GM18508 (cell line): ENCODE data around the gene ITGA1.
"Not testable (repeated sequence)": the region's sequence is repeated elsewhere in the genome, so short reads cannot be mapped to it uniquely, and the experiment has no call there.

ENCODE experiments used
- ATAC-seq: cut with Tn5 transposase; IDR thresholded peaks from one replicate; pipeline ENCODE4 v1.9.1; 2021; ENCODE audit warnings: moderate number of reproducible peaks; ENCODE audit not compliant: insufficient read depth, unreplicated experiment

ITGA1 gene

DNA sequence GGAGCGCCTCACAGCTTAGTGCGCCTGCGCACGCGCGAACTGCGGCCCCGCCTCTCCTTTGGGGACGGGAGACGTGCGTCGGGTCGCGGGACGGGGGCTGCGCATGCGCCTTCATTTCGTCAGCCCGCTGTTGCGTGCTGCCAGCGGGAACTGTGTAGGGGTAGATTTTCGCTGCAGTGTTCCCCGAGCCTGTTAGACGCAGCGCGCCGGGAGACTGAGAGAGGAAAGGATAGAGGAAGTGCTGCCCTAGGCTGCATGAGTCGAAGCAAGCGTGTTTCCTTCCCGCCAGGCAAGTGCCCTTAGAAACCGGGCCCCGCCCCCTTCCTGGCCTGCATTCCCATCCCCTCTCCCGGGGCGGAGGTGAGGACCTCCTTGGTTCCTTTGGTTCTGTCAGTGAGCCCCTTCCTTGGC is 12.3 kb downstream of the ITGA1 start:
- peak; percentile 60 for ATAC-seq

- ATAC-seq, result peak; percentile 26
Measured at GRCh38 chr5:52800394-52801213, 12.9 kb downstream of the ITGA1 start.

DNA sequence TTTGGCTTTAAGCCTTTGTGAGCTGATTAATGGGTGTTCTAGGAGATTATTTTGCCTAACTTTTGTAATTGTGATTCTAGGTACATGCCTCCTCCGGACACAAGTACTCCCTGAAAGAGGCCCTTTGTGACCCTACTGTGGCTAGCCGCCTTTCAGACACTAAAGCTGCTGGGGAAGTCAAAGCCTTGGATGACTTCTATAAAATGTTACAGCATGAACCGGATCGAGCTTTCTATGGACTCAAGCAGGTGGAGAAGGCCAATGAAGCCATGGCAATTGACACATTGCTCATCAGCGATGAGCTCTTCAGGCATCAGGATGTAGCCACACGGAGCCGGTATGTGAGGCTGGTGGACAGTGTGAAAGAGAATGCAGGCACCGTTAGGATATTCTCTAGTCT is 13.6 kb downstream of the ITGA1 start:
- ATAC-seq, result no peak

DNA sequence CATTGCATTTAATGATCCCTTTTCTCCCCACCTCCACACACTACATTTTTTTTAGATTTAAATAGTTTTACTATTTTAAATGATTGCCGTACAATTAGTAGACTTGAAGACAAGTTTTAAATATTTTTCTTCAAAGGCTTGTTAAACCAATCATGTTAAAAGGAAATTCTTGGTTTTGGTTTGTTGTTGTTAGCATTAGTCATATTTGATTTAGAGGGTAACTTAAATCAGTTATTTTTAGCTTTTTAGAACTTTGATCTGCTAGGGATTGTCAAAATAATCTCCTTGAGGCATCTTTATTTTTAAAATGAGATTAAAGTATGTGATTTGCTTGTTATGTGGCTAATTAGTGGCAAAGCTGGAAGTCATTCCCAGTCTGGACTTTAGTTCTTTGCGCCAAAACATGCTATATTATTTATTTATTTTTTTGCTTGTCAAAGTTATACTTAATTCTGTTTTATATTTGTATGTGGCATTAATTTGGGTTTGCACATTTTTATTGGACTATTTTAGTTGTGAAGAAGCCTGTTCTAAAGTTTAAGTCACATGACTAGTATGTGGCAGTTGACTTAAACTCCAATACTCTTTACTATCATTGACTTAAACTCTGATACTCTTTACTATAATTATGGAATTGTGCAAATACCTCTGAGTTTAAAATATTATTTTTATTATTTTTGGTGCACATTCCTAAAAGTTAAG is 14.7 kb downstream of the ITGA1 start:
- ATAC-seq, result no peak

DNA sequence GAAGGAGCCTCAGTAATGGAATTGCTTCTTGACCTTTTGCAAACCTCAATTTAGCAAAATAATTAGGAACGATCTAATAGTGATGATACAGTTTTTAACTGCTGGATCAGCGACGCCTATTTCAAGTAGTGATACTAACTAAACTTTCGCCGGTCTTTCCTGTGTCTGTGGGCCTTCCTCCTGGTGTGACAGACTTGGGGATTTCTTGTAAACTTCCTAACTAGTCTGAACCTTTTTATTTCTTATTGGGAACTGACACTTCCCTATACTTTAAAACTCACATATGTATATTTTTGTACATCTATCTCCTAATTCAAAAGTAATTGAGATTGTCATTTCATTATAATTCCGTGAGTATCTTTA is 15.2 kb downstream of the ITGA1 start:
- no peak for ATAC-seq

DNA sequence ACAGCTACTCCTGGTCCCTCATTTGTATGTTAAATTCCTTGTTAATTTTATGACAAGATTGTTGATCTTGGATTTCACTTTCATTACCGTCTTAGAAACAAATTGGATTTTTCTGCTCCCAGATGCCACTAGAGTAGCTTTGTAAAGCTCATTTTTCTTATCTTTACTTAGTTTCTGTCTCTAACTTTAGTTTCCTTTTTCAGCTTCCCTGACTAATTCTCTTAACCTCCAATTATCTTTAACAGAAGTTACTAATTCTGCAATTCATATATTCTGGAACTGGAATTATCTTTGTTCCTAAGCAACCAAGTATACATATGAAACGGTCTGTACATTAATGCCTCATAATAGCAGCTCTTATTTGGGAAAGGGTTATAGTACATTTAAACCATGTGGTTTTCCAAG is 16.7 kb downstream of the ITGA1 start:
- no peak for ATAC-seq

DNA sequence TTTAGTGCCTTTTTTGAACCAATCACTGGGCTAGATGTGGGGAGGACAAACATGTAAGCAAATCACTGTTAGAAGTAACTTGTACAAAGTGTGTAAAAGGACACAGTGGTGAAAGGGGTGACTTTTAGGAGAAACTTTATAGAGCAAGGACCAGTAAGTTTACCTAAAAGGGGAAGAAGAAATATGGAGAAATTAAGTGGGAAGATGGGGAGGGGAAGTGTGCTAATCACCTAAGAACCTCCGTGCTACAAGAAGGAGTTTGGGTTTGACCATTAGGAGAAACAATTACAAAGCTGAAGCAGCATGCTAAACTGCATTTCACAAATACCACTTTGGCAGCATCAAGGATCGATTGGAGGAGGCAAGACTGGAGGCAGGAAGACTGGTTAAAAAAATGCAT is 17.3 kb downstream of the ITGA1 start:
- no peak for ATAC-seq

DNA sequence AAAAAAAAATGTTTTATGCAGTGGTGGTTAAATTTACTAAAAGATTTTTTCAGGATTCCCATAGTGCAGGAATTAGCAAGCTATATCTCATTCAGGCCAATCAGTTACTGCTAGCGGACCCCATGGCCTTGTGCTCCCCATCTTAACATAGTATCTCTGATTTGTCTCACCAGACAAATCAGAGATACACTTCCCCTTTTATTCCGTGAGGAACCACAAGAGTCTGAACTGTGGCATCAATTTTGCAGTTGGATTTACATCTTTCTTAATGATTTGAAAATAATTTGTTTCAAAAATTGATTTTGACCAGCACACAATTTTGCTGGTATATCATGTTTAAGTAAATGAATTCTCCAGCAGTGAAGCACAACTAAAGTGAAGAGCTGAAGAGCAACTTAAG is 17.9 kb downstream of the ITGA1 start:
- ATAC-seq, result no peak

GRCh38 chr5:52807037-52807436 is 19.3 kb downstream of the ITGA1 start:
- ATAC-seq, result no peak

DNA sequence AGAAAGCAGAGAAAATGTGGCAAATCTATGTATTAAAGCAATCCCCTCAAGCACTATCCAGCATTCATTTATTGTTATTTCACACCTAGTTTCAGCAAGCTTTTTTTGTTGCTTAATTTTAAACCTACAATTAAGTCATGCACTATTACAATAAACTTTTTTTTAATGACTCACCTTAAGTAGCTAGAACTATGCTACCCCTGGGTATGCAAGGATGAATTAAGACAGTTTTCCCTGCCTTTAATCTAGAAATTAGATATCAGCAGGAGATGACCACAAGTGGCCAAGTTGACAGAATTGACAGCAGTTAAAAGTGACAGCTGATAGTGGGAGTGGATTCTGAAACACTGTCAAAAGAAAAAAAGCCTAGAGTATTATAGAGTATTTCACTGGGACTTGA is 20.0 kb downstream of the ITGA1 start:
- no peak for ATAC-seq

DNA sequence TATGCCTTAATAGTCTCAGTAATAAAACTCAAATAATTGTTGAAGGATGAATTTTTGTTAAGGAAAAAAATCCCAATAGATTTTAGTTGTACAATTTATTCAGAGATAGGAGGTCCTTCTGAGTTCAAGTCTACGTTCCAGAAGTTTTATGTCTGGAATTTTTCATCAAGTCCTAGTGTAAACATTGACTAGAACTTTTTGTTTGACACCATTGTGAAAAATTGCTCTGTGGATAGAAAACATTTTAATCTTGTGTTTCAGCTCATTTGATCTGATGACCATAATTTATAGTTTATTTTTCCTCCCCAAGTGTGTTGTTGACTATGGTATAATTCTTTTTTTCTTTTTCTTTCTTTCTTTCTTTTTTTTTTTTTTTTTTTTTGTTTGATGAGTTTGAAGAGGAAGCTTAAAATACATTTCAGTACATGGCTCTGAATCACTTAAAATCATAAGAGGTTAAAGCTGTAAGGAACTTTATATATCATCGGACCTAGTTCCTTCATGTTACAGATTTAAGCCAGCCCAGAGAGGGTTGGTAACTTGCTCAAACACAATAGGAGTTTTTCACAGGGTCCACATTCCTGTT is 20.7 kb downstream of the ITGA1 start:
- no peak for ATAC-seq

GRCh38 chr5:52809884-52810283 is 22.2 kb downstream of the ITGA1 start:
- ATAC-seq, result no peak

- ATAC-seq, result no peak
Measured at GRCh38 chr5:52810426-52810825, 22.7 kb downstream of the ITGA1 start.

- no peak for ATAC-seq
Measured at GRCh38 chr5:52811067-52811749, 23.5 kb downstream of the ITGA1 start.

GRCh38 chr5:52814352-52815148 is 26.8 kb downstream of the ITGA1 start:
- no peak for ATAC-seq

DNA sequence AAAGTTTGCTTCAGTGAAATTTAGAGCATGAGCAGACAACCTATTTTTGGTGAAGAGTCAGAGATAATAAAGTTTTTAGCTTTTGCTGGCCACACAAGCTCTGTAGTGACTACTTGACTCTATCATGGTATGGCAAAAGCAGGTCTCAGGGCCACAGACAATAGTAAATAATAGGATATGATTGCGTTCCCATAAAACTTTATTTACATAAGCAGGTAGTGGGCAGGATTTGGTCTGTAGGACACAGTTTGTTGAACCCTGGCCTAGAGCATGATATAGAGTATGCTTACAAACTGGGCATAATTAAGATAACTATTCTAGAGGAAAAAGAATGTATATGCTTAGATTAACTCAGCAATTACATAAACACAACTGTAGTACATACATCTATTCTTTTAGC is 30.1 kb downstream of the ITGA1 start:
- no peak for ATAC-seq

DNA sequence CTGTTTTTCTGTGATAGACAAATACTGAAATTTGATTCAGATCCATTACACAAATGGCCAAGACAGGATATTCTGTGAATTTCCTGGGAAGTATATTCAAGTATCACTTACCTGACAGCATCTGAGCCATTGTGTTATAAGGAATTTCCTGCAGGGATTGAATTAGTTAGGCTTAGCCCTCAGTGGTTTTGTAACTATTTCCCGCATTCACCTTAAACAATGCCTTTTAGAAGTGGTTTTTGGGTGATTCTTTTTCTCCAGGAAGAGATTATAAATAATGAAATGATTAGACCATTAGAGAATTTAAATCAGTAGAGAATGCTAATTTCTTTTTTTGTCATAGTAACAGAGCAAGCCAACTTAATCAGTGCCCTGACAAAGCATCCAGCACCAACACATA is 30.6 kb downstream of the ITGA1 start:
- ATAC-seq, result no peak

DNA sequence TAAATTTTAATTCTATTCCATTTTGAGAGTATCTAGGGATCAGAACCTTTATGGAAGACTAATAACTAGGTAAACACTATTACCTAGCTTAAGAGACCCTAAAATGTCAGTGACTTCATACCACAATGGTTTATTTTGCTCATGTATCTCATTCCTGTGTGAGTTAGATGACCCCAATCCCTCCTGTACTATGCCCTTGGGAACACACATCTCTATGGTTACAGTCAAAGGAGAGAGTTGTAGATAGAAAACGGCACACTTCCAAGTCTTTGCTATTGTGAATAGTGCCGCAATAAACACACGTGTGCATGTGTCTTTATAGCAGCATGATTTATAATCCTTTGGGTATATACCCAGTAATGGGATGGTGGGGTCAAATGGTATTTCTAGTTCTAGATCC is 31.1 kb downstream of the ITGA1 start:
- ATAC-seq, result not testable (repeated sequence)

DNA sequence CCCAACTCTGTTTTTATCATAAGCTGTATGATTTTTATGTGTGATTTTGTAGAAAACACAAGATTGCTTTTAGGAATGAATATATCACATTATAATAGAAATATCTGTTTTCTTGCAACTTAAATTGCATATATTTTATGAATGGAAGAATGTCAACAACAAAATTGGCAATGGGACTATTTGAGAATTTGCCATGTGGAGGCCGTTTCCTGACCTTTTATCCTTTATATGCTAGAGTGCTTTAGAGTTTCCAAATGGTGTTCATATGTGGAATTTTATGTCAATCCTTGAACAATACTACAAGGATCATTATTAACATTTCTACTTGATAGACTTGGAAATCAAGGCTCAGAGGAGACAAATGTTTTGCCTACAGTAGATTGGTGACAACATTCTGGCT is 34.2 kb downstream of the ITGA1 start:
- ATAC-seq, result no peak

DNA sequence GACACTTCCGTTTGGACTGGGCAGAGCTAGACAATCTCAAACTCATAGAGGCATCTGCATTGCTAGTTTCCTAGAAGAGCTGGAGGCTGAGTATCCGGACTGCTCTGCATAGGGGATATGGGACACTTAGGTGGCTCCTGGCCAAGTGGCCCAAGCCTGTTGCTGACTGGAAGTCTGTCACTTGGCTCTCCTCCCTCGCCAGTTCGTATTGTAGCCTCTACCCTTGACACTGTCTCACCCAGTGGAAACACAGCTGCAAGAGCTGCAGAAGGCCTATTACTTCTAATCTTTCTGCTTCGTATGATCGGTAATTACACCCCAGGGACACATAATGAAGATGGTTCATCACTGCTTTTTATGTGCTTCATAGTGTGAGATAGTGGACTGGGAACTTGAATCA is 34.7 kb downstream of the ITGA1 start:
- no peak for ATAC-seq
